Measurements from ENCODE around the gene AKAP6.

Gene AKAP6

DNA sequence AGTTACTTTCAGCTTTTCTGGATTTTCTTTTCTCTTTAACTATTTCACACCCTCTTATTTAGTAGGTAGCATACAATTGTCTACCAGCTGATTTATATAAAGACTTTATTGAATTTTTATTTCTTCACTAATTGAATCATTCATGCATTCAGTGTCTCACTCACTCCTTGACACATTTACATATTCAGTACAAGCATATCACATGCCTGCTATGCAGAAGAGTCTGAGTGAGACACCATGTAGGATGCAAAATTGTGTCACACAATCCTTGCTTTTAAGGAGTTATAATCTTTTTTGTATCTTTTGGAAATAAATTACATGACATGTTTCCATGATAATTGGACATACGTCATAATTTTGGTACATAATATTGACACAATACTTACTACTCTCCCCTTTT is 83.0 kb downstream of the AKAP6 start:
- no peak for DNase-seq

DNA sequence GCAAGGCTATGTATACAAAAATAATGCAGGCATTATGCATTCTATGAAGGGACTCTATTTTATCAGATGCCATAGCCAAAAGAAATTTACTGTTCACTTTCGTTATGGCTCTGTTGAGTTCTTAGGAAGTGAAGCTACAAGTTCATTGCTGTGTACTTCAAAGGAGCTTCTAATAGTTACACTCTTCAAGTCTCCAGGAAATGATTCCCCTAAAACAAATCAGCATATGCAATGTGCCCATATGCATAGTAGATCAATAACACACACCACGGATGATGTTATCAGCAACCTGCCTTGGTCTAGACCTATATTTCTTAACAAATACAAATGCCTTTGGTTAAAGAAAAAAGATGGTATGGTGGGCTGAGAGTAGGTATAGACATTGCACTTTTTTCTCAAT is 83.4 kb downstream of the AKAP6 start:
- DNase-seq = no peak

DNA sequence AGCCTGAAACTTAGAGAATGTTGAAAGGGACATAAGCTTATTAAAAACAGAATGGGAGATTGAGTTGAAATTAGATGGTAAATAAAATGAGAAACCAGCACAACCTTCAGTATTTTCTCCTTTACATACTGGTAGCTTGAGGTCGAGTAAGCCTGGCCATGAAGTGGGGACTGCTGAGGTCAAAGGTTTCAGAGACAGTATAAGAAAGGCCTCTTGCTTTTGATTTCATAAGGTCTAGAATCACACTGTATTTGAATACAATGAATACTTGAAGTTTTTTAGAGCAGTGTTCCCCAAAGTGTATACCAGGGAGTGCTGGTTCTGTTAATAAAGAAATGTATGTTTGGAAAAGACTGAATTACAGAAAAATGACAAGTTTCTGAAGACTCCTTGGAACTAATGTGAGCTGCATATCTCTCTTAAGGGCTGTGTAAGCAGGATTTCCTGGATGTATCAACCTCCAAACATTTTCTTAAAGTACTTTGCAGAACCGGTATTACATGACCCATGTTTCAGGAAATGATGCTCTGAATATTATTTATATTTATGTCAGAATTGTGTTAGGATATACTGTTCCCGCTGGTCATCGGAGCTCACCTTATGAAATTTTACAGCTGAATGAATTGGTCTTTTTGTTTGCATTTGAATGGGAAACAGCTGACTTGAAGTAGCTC is 85.0 kb downstream of the AKAP6 start:
- DNase-seq = no peak

DNA sequence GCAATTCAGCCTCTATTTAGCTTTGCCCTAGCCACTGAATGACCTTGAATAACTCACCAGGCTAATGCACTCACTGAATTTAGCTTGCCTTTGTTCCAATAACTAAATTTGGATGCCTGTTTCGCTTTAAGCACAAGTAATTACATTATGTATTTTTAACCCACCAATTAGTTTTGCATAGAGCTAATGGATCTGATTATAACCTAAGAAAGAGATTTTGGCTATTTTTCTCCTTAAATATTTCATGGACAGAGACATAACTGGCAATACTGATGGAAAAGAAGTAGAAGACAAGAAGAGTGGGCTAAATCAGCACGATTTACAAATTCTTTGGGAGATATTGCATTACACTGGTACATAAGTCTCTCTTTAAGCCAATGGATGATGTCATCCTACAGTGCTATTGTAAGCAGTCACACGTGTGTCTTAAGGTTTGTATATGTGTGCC is 85.7 kb downstream of the AKAP6 start:
- DNase-seq = no peak

DNA sequence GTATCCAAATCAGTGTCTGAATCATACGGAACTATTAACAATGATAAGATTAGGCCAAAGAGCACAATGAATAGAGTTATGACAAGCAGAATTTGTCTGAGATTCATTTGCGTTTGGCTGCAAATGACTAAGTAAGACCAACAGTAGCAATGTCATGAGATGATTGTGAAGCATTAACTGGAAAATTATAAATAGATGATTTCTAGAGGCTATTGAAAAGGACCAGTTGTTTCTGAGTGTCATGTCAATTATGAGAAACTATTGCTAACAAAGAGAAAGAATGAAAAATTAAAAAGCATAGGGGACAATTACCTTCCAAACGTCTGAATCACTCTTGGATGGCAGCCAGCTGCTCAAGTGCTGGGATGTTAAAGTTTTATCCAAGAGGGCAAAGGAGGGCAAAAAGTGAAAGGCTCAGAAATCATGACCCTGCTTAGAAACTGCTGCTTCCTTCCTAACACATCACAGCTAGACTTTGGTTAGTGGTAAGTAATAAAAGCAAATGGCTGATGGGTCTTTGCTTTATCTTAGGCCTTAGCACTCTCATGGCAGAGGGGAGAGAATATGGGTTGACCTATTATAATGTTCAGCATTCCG is 89.0 kb downstream of the AKAP6 start:
- no peak for DNase-seq

DNA sequence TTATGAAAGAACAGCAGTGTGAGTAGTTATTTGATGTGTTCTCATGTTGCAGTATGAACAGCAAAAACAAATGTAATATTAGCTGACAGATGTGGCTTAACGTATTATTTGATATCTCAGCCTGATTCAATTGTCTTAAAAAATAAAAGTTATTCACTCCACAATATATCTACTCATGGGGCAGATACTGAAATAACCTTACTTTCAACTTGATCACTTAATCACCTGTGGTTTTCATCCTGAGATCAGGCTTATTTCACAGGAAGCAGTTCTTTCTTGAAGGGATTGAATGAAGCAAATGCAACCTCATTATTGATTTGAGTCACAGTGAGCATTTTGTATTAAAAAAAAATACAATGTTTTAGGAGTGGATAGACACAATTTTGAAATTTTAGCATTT is 90.3 kb downstream of the AKAP6 start:
- DNase-seq = no peak

DNA sequence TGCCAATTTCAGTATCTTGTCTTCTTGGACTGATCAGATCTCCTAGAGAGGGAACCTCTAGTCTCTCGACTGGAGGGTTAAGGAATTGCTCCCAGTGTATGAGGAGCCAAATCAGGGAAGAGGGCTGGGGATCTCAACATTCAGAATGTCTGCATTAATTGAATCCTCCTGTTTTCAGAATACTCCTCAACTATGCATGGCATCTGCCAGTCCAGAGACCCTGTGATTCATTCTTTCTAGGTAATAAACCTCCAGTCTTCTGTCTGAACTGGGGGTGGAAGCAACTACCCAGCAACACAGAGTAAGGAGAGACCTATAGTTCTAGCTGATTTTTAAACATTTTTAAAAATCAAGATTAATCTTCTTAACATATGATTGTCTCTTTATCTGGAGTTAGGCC is 92.7 kb downstream of the AKAP6 start:
- no peak for DNase-seq

DNA sequence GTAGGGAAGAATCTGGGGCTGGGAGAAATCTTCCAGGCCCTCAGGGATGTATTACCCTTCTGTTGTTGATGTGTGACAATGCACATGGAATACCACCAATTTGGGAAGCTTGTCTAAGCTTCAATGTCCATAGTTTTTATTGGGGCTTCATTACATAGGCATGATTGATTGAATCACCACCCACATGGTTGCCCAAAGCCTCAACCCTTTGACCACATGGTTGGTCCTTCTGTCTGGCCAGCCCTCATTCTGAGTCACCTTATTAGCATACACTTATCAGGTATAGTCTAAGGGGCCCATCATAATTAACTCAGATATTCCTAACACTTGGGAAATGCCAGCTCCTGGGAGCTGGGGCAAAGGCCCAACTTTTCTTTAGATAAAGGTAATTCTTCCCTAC is 93.3 kb downstream of the AKAP6 start:
- DNase-seq = no peak

DNA sequence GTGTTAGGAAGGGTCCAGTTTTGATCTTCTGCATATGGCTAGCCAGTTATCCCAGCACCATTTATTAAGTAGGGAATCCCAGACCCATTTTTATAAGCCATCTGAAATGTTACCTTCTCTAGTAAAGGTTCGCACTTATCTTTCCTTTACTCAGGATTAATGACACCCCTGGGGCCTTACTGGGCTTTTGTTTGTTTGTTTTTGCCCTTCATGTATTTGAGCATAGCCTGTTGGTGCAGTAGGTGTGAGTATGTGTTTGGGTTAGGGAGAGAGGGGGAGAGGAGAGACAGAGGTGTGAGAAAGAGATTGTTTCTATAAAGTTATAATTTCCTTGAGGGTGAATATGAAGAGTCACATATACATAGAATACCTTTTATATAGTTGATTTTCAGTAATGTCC is 96.9 kb downstream of the AKAP6 start:
- no peak for DNase-seq

DNA sequence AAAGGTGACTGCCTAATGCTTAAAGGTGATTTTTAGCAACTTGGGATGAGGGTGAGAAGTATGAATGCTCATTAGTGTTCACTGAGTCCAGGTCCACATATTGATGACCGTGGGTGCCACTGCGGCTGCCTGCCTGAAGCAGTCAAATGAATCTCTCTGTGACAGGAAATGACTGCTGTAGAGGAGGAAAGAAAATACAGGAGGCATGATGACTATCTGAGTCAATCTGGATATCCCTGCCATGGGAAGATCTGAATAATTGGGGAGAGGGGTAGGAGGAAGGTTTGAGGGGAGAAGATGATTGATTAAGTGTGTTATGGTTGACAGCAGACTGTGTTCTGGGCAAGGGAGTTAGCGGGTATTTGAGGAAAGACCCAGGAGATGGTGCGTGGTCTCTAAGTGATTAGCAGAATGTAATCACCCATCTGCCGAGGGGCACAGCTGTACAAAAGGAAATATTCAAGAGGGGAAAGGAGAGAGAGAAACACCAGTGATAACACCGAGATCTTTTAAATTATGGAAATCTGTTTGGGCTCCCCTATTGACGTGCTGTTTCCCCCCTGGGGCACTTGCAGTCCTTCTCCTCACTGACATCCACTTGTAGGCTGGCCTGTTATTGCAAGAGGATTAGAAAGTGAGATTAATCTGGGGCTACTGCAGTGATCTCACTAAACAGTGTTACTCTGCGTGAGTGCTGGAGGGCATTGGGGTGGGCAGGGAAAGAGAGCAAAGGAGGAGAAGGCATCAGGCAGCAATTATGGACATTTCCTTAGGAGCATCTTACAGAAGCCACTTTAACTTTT is 97.7 kb downstream of the AKAP6 start:
- DNase-seq = no peak

DNA sequence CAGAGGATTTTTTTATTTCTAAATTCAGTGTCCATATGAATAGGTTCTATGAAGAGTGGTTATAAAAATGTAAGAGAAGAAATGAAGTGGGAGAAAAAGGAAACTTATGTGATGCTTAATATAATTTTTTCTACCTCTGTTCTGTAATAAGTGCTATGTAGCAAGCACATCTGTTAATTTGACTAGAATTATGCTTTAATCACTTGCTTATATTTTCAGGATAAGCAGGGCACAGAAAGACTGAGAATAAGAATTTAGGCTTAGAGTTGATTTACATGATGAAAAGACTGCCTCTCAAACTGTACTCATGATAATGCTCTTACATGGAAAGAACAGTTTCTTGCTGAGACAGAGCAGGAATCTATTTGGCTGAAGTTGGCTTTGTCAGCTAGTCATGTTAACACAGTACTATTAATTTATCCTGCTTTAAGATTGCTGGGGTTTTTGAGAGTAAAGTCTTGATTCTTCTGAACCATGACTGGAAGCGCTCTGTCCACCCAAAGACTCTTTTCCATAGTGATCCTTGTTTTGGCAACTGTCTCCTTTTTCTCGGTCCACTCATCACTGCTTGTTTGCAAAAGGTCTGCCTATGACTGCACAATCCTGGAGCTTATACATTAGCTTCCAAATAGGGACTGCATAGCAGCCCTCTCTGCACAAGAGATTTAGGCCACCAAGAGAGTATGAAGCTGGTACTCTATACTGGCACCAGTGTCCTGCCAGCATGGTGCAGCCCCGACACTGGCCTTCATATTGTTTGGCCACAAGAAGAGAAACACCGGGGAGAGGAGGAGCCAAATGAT is 98.8 kb downstream of the AKAP6 start:
- DNase-seq = no peak

DNA sequence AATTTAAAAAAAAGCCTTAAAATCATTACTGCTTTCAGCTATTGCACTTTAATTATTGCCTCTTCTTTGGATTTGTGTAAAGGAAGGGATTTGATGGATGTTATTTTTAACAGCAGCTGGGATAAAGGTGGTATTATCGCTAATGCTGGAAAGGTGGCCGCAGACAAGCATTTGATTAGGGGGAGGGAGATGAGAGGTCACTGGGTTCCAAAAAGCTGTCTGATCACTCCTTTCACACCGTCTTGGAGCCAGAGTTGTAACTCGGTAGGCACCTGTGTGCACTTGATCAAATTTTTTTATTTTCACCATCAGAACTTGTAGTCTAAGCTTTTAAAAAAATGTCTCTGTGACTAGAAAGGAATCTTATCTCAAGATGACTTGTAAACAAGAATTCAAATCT is 99.8 kb downstream of the AKAP6 start:
- no peak for DNase-seq

DNA sequence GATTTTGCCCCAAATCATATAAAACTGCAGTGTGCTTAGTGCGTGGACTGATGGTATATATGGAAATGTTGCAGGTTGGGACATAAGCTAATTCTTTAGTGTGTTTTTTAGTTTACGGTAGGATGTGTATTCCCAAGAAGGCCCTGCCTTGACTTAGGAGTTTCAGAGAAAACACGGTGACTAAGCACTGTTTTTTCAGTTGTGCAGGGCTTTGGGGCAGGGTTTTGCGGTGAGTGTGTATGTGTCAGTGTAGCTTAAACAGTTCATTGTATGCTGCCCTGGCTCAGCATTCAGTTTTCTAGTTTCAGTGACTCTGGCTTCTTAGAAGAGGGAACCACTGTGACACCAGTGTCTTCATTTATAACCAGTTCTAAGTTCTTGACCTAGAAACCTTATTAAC is 101.2 kb downstream of the AKAP6 start:
- DNase-seq = no peak

DNA sequence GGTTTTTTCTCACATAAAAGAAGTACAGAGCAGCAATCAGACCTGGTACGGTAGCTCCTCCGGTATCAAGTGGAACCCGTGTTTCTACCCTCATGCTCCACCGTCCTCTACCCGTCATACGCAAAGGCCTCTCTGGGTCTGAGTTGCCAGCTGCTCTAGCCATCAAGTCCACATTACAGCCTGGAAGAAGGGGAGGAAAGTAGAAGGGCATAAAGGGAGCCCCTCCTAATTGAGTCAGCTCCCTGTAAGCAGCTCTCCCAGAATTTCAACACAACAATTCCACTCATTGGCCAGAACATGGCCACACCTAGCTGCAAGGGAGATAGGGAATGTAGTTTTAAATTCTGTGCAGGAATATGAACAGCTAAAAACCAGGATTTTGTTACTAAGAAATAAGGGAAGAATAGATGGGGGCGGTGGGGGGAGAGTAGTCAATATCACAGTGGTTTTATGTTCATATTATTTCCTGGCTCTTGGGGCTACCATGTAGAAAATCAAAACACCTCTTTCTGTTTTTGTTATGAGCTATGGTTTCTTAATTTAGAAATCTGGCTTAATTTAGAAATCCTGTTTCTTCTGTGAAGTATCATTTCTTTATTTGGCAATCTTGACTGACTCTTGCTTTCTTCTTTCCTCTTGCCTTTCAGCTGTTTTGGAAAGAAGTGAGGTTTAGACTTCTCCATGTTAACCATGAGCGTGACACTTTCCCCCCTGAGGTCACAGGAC is 103.9 kb downstream of the AKAP6 start:
- DNase-seq = no peak

DNA sequence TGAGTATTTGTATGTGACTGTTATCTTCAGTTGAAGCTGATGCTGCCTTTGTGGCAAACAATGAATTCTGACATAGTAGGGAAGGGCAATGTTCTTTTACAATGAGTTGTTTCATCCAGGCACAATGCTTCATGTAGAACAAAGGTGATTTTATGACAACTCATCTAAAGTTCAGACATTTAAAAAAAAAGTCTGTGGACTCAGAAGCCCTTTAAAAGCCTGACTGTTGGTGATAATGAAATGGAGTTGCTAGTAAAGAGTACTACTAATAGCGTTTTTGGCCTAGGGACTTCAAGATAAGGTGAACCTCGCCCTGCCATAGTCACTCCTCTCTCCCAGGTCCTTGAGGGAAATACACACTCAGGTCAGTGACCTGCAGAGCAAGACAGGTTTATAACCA is 105.1 kb downstream of the AKAP6 start:
- DNase-seq = no peak

DNA sequence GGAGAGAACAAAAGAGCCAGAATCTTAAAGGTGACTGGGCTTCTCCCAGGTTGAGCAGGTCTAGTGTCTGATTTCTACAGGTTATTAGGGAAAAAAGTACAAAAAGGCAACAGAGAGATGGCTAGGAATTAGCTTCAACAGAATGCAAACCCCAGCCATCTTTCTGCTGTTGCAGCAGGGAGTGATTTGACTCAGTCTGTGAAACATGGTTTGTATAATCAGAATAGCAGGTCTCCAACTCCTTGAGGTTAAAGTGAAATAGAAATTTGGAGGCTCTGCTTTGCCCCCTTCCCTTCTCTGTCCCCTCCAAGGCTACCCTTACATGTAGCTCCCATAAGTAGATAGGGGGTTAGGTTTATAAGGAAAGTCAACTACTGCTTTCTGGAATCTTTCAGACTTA is 105.8 kb downstream of the AKAP6 start:
- no peak for DNase-seq

DNA sequence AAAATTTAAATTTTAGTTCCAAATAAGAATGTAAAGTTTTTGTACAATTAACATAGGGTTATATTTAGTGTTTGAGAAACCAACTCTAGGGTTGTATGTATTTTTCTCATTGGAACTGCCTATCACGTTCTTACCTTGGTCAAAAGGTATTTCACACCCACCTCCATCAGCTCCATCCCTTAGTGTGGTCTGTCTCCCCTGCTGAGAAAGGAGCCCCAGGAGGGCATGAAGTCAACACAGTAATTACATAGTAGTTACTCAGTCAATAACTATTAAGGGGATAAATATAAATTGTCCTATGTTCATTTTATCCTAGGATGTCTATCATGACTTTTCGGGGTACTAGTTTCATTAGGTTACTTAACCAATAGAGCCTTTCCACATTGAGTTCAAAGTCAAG is 106.3 kb downstream of the AKAP6 start:
- no peak for DNase-seq

DNA sequence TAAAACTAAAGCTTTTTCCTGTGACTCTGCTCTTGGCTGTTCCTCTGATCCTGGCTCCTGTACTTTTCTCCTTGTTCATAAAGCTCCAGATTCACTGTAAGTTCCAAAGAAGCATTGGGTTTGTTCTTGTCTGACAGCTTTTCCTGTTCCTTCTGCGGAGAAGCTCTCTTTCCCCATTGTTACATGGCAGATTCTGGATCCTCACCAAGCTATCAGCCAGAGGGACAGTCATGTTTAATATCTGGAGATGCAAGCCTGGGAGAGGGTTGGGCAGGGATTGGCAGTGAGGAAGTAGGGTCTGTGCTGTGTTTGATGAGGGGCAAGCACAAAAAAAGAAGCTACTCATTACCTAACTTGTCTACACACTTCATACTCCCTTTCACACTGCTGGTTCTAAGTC is 107.9 kb downstream of the AKAP6 start:
- no peak for DNase-seq

DNA sequence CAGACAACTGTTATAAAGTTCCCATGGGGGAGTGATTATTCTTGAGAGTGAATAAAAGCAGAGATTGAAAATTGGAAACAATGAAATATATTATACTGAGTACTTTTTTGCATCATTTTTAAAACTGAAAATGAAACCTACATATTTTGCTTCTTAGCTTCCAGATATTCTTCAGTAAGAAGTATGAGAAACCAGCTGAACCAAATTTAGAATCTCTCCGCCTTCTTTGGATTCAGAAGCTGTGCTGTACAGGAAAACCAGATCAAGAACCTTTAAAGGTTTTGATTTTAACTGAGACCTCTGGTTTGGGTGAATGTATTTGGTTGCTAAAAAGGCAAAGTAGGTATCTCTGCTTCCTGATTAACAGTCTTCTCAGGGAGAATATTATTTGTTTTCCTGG is 109.4 kb downstream of the AKAP6 start:
- DNase-seq = no peak

DNA sequence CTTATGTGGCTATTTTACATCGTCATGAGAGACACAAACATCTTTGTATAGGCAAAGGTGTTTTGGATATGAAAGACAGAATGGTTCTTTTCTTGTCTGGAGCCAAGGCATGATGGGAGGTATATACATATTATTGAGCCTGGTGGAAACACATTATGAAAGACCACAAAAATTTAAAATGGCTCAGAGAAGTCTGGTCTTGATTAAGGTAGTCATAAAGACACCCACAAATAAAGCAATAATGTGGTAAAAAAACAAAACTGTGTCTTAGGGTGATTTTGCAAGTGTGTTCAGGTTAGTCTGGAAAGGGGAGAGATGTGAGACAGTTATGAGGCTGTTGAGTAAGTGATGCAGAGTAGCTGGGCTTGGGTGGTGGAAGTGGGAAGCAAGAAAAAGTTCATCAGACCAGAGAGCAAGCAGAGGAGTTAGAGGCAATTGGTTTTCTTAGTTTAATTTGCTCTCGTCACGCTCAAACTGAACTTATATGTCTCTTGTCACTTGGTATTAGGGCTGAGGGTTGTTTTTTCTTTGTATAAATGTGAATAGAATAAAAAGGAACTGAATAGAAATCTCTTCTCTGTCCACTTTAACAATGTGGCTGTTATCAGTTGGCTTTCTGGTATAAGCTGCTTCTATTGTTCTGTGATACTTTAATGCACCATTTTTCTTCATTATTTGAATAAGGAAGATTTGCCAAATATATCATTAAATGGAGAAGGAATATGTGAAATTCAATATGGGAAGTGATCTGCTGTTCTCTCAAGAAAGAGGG is 115.0 kb downstream of the AKAP6 start:
- no peak for DNase-seq

DNA sequence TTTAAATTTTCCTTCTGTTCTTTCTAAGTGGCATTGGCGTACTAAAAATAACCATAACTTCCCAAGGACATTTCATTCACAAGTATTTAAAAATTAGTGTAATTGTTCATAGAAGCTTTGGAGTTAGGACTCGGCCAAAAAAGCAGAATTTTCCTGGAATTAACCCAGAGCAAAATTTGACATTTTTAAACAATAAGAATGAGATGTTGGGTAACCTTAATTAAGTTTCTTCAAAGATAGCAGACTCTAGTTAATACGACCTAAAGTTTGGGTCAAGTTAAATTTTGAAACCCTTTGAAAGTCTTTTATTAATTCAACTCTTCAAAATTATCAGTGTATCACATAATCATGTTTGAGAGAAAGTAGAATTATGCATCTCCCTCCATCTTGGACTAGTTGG is 118.3 kb downstream of the AKAP6 start:
- no peak for DNase-seq

DNA sequence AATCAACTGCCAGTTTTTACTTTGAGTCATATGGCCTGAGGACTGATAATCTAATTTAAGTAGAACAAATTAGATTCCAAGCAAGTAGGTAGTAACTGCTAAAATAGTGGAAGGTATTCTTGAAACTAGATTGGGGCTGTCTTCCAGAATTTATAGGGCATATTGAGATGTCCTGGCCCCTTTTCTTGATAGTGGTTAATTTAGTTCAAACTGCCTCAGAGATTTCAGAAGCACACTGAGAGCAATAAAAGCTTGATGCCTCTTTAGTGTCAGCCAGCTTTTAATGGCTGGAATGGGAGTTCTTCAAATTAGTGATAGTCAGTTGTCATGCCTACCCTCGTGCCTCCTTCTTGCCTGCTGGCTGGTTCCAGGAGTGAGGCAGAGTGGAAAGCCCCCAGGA is 120.5 kb downstream of the AKAP6 start:
- DNase-seq = no peak

All from activated naive CD4-positive, alpha-beta T cell treated with Interleukin-2 at 50 U/mL for 16 hours (primary cell).